IPS-NIHi11 (cell line): ENCODE measurements around the gene PPP1R13B.
A peak's percentile ranks its signal among the peaks of the same experiment; 100 is the strongest.

ENCODE experiments used
- DNase-seq: peaks from one replicate; pipeline ENCODE4 v3.0.0; 2012; ENCODE audit warnings: mixed read lengths, low spot score

Gene PPP1R13B

DNA sequence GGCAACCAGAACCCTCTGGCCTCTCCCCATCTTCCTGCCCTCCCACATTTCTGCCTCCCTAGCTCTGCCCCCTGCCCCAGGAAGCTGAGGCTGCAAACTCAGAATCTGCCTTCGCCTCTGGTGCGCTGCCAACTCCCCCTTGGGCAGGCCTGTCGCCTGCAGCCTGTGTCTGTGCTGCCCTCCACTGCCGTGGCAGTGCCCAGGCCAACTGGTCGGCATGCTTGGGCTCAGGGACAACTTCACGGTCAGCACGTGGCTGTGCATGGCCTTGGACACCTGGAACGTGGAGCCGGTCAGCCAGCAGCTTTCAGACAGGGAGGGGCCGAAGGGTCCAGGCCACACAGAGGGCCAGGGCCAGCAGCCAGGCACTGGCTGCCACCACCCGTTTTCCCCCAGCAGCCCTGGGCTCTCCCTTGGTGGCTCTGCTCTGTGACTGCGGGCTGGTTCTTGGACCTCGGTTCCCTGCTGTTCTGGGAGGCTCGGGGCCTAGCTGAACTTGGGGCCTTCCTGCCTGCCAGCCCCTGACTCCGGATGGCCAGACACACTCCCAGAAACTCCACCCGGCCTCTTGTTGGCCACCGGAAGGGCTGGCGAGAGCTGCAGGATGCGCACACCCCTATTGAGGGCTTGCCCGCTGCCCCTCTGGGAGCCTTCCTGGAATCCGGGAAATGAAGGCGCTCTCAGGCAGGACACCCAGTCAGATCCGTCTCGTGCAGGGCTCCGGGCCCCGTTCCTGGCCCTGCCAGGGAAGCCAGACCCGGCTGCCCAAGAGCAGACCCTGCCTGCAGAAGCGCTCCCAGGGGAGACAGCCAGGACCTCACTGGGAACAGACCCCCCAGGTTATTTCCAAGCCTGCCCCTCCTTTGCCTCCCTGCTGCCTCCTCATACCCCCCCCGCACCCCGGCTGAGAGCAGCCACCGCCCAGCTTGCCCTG, 34.2 kb upstream of the PPP1R13B start:
- DNase-seq: no peak

DNA sequence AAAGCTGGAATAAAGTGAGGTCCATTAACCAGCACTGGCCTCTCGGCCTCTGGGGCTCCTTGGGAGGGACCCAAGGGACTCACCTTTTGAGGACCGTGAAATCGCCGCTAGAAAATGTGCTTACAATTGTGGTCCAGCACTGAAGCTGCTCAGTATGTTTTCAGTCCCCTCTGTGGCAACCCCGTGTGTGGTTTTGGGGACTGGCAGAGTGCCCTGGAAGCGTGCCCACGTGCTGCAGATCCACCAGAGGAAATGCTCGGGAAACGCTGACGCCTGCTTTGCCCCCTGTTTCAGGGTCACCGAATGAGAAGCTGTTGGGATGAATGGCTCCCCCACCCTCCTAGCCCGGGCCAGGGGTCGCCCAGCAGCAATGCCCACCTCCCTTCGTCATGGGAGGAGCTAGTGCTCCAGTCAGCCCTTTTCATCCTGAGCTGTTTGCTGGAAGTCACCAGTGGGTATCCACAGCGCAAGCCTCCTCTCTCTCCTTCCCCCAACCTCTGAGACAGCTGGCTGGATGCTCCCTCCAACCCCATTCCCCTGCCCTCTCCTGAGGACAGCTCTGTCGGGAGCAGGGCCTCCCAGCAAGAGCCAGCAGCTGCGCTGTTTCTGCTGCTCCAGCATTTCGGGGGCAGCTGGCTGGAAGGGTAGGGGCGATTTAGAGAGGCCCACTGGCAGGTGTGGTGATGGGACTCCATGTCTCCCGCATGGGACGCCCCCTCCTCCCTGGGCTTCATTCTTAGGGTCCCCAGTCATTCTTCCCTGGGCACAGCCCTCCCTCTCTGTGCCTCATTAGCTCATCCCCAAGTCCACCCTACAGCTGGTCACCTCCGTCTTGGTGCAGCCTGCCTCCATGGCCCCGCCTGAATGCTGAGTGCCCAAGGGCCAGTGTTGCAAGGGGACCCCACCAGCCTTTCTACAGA, 33.2 kb upstream of the PPP1R13B start:
- no peak for DNase-seq

DNA sequence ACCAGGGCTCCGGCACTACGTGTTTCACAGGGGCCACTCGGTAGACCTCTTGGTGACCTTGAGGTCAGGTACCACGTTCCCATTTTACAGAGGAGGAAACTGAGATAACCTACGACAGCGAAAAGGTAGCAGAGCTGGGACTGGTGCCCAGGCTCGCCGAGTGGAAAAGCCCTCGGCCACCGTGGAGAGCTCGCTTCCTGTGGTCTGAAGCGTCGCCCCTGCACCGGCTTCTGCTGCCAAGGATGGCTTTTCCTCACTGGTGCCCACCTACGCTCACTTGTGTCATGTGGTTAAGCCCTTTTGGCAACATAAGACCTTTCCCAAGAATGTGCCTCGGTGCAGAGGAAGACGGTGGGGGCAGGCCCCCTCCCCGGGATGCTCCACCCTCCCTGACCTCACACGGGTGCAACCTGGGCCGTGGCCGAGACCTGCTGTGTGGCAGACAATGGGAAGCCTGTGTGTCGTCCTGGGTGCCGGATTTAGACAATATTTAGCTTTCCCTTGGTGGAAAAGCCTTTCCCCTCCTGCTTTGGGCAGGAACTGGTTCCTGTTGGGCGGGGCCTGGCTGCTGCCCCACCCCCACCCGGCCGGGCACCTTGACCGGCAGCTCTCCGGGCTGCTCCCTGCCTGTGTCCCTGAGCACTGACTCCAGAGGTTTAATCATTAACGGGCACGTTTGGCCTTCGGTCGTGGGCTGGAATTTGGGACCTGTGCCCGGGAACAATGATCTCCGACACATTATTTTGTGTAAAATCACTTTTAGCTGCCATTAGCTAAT, 32.4 kb upstream of the PPP1R13B start:
- DNase-seq: peak; percentile 92

DNA sequence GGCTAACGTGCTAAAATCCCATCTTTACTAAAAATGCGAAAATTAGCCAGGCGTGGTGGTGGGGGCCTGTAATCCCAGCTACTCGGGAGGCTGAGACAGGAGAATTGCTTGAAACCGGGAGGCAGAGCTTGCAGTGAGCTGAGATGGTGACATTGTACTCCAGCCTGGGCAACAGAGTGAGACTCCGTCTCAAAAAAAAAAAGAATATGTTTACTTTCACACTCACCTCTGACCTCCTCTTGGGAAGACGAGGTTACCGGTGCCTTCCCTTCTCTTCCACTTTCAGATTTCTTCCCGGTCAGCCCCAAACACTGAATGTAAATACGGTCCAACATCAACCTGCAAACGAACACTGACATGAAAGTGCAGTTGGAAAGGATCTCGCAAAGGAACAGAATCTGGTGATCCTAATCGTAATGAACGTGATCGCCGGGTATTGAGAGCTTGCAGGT, 31.8 kb upstream of the PPP1R13B start:
- DNase-seq: no peak

DNA sequence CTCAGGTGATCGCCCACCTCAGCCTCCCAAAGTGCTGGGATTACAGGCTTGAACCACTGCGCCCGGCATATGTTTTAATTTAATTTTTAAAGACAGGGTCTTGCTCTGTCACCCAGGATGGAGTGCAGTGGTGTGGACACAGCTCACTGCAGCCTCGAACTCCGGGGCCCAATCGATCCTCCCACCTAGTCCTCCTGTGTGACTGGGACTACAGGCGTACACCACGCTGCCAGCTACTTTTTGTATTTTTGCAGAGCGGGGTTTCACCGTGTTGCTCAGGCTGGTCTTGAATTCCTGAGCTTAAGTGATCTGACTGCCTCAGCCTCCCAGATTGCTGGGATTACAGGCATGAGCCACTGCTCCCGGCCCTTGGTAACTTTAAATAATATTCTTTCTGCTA, 30.8 kb upstream of the PPP1R13B start:
- DNase-seq: no peak

DNA sequence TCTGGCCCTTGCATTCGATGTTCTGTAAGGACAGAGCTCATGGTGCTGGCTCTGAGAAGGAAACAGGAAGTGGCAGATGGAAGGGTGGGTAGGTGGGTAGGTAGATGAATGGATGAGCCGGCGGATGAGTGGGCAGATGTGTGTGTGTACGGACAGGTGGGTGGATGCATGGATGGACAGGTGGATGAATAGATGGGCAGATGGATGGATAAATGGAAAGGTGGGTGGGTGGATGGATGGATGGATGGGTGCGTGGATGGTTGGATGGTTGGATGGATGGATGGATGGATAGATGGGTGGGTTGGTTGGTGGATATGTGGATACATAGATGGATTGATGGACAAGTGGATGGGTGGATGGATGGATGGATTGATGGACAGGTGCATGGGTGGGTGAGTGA, 27.6 kb upstream of the PPP1R13B start:
- DNase-seq: no peak

DNA sequence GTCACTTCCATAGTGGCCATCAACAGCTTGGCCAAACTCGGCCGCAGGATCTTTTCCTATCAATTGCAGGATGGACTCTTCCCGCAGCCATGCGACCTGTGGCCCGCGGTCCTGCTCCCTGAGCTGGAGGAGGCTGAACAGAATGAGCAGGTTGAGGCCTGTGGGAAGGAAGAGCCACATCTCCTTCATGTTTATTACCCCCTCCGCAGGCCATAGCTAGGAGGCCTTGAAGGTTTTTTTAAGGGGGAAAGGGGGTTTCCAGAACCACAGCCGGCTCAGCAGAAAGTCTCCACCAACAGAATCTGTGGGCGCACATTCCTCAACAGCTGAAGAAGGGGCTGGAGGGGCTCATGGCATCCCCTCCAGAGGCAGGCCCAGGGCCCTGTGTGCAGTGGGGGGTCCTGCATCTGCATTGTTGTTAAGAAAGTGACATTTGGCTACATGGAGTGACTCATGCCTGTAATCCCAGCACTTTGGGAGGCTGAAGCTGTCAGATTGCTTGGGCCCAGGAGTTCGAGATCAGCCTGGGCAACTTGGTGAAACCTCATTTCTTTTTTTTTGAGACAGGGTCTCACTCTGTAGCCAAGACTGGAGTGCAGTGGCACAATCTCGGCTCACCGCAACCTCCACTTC, 25.2 kb upstream of the PPP1R13B start:
- no peak for DNase-seq

DNA sequence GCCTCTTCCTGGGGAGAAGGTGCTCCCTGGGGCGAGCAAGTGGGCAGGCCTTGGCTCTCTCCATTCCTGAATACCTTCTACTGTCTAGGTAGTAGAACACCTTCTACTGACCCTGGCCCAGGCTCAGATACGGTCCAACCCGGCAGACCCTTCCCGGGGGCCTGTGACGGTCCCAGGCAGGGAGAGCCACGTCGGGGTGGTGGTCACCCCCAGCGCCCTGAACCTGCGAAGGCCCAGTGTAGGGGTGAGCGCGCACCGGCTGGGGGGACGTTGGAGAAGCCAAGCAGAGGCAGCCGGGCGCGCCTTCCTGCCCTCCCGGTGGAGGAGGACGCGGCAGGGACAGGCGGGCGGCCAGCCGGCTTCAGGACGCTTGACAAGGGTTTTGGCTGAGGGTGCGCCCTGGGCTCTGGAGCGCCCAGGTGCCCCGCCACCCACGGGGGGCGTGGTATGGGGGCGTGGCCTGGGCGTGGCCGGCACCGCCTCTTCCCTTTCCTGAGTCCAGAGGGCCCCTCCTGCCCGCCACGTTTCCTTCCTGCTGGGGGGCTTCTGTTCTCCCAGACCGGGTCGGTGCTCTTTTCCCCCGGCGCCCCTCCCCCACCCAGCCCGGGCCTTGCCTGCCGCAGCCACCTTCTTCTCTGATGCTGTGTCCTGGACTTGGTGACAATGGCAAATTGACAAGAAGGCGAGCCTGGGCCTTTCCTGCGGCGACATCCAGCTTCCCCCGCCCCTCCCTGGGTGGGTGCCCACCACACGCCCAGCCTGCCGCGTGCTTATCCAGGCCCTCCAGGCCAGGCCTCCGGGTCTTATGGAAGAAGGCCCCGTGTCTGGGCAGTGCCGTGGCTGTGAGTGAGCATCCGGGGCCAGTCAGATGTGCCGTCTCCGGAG, 24.5 kb upstream of the PPP1R13B start:
- peak; percentile 97 for DNase-seq

DNA sequence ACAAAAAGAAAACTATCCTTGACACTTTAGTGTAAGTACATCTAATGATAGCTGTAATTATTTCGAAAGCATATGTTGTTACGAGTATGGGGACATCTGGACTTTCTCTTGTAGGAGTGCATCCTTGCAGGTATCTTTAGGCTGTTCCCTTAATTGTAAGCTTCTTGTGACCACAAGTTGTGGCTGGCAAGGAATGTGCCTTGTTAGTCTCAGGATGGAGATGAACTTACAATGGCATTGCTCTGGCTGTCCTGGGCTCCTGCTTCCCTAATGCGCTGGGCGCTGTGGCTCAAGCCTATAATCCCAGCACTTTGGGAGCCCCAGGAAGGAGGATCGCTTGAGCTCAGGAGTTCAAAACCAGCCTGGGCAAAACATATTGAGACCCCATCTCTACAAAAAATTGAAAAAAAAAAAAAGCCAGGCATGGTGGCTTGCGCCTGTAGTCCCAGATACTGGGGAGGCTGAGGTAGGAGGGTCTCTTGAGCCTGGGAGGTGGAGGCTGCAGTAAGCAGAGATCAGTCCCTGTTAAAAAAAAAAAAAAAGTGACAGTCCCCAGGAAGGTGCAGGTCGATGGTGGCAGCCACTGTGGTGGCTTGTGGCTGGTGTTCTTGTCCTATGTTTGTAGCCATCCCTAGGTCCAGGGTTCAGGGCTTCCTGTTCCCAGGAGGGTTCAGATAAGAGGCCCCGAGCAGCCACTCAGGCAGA, 23.7 kb upstream of the PPP1R13B start:
- no peak for DNase-seq

DNA sequence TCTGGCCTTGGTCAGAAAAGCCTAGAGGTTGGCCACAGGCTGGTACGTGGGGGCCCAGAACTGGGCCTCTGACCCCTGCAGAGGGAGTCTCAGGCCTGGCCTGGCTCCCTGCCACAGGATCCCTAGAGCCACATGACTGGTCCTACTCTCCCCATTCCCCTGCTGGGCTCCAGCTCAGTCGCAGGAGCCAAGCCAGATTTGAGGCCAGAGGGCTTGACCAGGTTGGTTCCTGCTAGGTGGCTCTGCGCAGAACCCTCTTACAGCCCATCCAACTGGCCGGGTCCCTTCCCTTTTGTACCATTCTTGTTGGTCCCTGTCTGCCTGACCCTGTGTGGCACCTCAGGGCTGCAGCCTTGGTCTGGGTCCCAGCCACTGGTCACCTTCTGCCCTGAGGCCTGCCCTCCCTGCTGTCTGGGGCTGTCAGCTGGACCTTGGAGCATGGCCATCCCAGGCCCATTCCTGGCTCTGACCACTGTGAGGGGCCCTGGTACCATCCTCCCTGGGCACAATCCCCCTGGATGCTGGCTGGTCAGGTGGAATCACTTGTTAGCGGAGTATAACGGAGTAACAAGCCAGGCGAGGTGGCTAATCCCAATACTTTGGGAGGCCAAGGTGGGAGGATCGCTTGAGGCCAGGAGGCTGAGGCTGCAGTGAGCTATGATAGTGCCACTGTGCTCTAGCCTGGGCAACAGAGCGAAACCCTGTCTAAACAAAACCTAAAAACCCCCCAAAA, 22.9 kb upstream of the PPP1R13B start:
- peak; percentile 7 for DNase-seq

DNA sequence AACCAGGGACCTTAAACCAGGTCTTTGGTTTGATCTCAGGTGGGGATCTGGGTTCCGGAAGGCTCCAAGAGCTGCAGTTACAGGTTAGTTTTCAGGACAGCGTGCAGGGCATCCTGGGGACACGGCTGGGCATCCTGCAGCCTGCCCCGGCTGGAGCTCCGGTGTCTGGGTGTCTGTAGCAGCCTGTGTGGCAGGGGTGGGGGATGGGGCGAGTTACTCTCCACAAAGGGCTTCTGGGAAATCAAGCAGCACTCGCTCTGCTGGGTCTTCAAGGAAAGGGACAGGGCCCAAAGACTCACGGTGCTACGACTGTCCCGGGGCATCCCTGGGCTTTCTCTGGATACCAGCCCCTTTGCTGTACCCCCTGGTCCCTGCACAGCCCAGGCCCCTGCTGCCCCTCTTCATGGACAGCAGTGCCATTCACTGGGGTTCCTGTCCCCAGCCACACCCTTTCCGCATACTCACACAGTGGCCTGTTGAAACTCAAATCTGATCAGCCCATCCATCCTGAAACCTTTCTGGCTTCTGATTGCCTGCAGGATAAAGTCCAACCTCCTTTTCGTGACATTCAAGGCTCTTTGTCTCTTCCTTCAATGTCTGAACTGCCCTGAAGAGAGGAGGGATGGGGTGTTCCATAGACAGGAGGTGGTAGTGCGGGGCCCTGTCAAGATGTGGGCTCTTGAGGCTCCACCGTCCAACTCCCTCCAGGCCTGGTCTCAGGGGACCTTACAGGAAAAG, 22.2 kb upstream of the PPP1R13B start:
- peak; percentile 16 for DNase-seq

DNA sequence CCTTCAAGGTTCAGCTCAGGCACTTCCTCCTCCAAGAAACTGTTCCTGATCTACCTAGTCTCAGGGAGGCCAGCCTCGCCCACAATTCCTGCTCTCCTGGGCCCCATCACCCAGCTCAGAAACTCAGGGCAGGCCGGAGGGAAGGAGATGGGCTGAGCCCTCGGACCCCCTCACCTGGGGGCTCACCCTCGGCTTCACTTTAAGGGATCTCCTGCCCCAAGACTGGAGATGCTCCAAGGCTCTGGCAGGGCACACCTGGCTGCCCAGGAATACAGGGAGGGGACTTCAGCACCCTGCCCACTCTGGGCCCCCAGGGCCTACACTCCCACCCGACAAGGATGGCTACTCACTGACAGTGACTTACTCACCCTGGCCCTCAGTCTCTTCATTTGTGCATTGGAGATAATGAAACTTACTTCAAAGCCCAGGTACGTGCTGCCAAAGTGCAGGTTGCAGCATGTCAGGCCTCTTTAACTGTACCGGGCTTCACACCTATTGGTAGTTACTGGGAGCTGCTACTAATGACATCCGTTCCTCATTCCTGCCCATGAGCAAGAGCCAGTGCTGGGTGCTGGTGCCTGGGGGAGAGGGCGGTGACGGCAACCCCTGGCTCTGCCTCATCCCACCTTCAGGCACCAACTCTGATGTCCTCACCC, 21.0 kb upstream of the PPP1R13B start:
- DNase-seq: peak; percentile 8

DNA sequence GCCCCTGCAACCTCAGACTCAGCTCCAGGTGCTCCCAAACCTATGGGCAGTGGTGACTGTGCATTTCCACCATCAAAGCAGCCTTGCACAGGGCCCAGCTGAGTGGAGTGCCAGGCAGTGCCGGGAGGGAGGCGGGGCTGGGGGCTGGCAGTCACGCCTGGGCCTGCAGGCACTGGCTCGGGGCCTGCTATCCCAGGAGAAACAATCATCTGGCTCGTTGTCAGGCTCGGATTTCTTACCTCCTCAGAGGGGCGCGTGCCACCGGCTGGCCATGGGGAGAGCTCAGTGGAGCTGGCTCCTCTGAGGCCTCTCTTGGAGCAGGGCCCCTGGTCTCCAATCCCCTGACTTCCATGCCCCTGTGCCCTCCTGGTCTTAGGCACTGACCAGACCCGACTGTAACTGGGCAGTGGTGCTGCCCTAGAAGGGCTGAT, 20.2 kb upstream of the PPP1R13B start:
- DNase-seq: peak; percentile 71

DNA sequence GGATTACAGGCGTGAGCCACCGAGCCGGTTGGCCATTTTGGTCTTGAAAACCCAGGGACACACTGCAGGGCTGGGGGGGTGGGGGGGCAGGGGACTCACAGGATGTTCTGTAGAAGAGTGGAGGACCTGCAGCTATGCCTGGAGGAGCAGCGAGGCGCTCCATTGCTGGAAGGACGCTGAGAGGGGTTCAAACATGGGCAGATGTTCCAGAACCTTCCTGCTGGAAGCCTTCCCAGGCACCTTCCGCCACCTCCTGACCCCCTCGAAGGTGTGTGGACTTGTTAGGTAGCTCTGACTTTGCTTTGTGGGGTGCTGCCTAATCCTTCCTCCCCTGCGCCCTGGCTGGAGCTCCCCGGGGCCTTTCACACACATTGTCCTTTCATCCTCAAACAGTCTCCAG, 19.6 kb upstream of the PPP1R13B start:
- no peak for DNase-seq

DNA sequence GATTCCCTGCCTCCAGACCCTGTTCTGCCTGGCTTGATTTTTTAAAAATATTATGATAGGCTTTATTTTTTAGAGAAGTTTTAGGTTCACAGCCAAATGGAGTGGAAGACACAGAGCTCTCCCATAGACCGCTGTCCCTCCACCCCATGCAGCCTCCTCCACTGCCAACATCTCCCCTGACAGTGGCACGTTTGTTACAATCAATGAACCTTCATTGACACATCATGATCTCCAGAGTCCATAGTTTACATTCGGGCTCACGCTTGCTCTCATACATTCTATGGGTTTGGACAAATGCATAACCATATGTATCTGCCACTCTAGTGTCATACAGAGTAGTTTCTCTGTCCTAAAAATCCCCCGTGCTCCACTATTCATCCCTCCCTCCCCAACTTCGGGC, 15.9 kb upstream of the PPP1R13B start:
- no peak for DNase-seq

DNA sequence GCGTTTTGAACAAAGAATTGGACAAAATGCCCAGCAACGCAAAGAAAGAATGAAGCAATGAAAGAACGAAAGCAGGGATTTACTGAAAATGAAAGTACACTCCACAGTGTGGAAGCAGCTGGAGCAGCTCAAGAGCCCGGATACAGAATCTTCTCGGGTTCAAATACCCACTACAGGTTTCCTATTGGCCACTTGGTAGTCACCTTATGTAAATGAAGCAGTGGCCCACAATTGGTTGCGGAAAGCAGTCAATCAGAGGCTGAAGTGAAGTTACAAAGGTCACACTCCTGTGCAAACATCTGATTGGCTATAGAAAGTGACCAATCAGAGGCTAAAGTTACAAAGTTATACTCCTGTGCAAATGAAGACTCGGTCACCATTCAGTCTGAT, 15.0 kb upstream of the PPP1R13B start:
- DNase-seq: no peak

DNA sequence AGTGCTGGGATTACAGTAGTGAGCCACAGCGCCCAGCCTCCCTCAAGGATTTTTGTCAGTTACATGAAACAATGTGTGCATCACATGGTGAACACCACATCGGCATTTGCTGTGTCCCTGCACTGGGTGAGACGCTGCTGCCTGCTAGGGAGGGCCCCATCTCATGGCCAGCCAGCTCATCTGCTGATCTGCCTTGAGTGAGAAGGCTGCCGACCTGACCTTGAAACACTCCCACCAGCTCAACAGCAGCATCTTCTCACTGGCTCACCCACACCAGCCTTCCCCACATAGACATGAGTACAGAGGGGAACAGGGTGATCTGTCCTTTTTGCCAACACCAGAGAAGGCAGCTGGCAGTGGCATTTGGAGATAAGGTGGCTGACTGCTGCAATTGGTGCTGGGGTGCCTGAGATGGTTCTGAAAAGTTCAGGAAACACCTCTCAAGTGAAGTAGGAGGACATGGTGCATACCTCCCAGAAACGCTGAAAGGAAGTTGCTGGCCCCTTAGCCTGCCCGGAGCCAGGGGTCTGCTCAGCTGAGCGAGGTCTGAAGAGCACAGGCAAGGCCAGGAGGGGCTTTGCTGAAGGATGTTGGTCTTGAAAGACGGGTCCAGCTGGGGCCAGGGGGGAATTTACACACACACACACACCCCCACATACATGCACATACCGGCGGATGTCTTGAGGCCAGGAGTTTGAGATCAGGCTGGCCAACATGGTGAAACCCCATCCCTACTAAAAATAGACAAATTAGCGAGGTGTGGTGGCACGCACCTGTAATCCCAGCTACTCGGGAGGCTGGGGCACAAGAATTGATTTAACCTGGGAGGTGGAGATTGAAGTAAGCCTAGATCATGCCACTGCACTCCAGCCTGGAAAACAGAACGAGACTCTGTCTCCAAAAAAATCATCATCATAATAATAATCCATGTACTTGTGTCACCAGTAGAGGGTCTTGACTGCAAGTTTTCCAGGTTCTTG, 14.3 kb upstream of the PPP1R13B start:
- DNase-seq: no peak
